MG63 (cell line): ENCODE measurements around the gene RAD18. TPM values are rescaled to one million over a fixed set of nuclear protein-coding genes. Genes with fewer than 3 reads are reported as not detected.
A peak's percentile ranks its signal among the peaks of the same experiment; 100 is the strongest.

Experiments
- DNase-seq: peaks from one replicate; pipeline ENCODE4 v3.0.0-alpha.2; 2020
- H3K27me3 ChIP-seq: fragments of 250-450 bp; sonication (Bioruptor Pico); 2 replicates; pipeline ENCODE4 v1.5.1; 2020; ENCODE audit warnings: mild to moderate bottlenecking, moderate library complexity
- H3K36me3 ChIP-seq: fragments of 250-450 bp; sonication (Bioruptor Pico); 2 replicates; pipeline ENCODE4 v1.5.1; 2020; ENCODE audit warnings: mild to moderate bottlenecking, moderate library complexity
- H3K4me3 ChIP-seq: fragments of 250-450 bp; sonication (Bioruptor Pico); 2 replicates; pipeline ENCODE4 v1.5.1; 2020; ENCODE audit warnings: mild to moderate bottlenecking, moderate library complexity
- H3K9me3 ChIP-seq: fragments of 250-450 bp; sonication (Bioruptor Pico); 2 replicates; pipeline ENCODE4 v1.5.1; 2020; ENCODE audit warnings: mild to moderate bottlenecking, moderate library complexity
- total RNA-seq: library from RNA; depleted of rRNA; stranded (reverse); fragments of >200 nt; shearing (Covaris generic); gene quantifications from 2 replicates; pipeline ENCODE4 v1.2.3, GENCODE V29; 2014; ENCODE audit warnings: low replicate concordance

RAD18 gene
- total RNA-seq, 1 experiment from 2014 or later: 11.0 TPM

DNA sequence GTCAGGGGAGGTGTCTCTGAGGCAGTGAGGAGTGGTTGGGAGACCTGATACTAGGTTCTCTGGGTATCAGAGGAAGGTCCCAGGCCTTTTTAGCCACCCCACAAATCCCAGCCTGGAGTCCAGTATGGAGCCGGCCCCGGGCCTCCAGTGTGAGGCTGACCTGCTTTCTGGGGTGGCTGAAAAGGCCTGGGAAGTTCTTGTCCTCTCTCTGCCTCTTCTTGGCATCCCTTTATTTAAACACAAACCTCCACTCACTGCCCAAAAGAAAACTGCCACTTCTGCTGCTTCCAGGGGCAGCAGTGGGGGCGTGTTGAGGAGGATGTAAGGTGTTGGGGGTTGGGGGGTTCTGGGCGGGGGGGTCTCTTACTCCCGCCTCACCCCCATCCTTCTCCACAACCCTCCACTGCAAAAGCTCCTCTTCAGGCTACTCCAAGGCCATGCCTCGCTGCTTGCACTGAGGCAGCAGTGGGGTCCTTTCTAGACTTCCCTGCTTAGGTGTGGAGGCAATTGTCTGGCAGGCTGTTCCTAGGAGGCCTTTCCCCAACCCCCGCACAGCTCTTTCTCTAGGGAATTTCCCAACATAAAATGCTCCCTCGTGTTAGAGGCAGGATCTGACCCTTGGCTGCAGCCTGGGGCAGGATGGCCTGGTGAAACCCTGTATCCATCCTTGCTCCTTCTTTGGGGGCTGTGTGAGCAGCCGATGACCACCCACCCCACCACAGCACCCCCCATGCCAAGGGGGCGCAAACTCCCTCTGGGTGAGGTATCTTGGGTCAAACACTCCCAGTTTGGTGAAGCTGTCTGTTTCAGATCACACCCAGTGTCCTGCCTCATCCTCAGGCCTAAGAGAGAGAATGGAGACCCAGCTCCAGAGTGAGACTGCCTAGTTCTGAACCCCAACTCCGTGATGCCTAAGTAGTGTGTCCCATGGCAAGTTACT lies 12.1 kb upstream of the RAD18 start:
- DNase-seq: no peak

DNA sequence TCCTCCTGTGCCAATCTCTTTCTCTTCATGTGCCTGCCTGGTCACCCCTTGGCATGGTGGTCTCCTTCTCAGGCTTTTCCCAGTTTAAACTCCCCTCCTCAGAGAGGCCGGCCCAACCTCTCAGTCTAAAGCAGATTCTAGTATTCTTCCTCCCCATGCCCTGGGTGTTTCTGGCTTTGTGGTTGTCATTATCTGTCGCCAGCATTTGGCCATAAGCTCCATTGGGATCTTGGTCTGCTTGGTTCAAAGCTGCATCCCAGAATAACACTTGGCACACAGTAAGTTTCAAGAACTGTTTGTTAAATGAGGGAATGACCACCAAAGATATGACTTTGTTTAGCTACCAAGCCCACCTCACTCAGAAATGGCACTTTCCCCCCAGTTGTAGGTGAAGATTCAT lies 11.2 kb upstream of the RAD18 start:
- no peak for DNase-seq
- H3K4me3 ChIP-seq: no peak overlapping the region
- no peaks in the 10 kb centered on the region for H3K9me3 ChIP-seq
- H3K27me3 ChIP-seq: no peaks in the 10 kb centered on the region
- H3K36me3 ChIP-seq: no peaks in the 10 kb centered on the region

More for the DNA sequence above, 12.1 kb upstream of the RAD18 start:
- Histone ChIP-seq H3K36me3 (no peaks in the 10 kb centered on the region), H3K4me3 (no peak overlapping the region), H3K9me3 (no peaks in the 10 kb centered on the region), H3K27me3 (no peaks in the 10 kb centered on the region)

DNA sequence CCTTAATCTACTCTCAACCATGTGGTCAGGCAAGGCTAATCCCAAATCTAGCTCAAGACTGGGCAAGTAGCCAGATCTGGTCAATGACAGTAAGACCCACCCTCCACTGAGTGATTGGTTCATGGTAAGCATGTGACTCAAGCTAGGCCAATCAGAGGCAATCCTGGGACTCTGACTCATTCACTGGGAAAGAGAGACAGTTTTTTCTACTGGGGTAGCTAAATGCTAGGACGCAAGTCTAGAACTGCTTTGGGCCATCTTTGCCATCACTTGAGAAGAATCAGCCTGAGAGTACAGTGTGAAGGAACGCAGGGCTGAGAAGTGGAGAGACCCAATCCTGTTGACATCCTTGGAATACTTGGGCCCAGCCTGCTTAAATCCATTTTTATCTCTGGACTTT lies 9.4 kb upstream of the RAD18 start:
- DNase-seq: peak; percentile 10
- no peak overlapping the region for H3K4me3 ChIP-seq
- H3K27me3 ChIP-seq: no peaks in the 10 kb centered on the region
- no peaks in the 10 kb centered on the region for H3K9me3 ChIP-seq
- H3K36me3 ChIP-seq: no peaks in the 10 kb centered on the region

DNA sequence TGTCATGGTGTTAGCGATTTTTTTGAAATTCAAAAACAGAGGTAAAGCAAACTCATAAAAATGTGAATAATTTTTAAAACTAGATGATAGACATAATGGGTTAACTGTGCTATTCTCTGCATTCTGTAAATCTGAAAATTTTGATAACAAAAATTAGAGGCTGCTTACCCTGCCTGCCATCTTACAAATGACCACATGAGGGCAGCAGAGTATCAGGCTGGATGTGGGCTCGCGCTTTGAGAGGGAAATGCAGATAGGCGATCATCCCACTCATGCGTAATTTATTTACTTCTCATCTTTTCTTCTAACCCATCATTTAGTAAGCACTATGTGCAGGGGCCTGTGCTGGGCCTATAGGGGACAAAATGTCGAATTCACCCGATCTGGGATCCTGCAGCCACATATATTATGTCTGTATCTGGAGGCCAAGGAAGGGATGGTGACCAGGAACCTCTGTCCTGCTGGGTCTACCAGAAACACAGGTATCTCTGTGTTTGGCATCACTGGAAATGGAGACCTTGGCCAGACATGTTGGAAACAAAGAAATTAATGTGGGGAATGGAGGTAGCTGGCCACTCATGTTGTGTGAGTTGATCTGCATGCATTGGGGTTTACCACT lies 7.8 kb upstream of the RAD18 start:
- no peak overlapping the region for H3K4me3 ChIP-seq
- H3K9me3 ChIP-seq: no peaks in the 10 kb centered on the region
- no peaks in the 10 kb centered on the region for H3K27me3 ChIP-seq
- DNase-seq: no peak
- H3K36me3 ChIP-seq: no peaks in the 10 kb centered on the region

DNA sequence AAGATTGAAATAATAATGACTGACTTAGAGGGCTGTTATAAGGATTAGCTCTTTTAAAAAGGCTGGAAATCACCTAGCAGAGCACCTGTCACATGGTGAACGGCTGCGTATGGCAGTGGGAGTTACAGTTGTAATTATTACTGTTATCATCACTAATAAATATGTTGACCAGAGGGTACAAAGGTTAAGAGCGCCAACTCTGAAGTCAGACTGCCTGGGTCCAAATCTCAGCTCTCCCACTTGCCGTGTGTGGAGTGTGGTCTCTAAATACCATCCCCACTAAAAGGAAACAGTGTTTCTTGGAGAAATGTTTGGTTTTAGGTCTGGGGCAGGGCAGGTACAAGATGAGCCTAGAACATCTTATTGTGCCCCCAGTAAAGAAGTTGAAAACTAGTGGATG lies 6.0 kb upstream of the RAD18 start:
- Histone ChIP-seq H3K9me3 (no peaks in the 10 kb centered on the region), H3K36me3 (no peaks in the 10 kb centered on the region), H3K27me3 (no peaks in the 10 kb centered on the region), H3K4me3 (no peak overlapping the region)
- DNase-seq: no peak

DNA sequence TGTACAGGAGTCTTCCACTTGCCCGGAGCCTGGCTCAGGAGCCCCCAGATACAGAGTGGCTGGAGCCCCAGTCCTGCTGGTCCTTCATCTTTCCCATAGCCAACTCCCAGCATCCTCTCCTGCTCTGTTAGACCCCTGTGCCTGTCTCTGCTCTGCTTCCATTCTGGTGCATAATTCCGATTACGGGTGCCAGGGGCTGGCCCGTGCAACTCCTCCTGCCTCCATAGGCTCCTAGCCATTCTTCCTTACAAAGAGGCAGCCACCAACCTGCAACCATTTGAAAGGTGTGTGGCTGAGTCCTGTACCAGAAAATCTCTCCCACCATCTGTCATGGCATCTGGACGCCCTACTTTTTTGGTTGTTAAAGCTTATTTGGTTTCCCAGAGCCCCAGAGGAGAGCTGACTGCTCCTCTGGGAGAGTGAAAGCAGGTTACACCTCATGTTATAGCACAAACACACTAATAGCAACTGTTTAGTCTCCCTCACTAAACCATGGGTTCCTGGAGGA lies 5.2 kb upstream of the RAD18 start:
- Histone ChIP-seq H3K4me3 (no peak overlapping the region), H3K36me3 (no peaks in the 10 kb centered on the region), H3K9me3 (no peaks in the 10 kb centered on the region), H3K27me3 (no peaks in the 10 kb centered on the region)
- no peak for DNase-seq

DNA sequence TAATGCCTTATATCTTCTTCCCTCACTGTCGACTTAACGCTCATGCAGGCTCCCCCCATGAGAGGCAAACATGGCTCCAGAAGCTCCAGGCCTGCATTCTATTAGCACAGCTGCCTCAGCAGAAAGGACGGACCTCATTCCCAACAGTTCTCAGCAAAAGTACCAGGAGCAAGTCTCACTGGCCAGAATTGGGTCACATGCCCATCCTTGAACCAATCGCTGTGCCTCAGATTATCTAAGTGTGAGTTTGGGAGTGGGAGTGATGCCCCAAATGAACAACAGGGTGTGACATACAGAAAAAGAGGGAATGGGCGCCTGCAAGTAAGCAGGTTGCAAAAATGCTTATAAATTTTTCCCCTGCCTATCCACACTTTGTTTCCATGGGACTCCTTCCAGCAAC lies 4.3 kb upstream of the RAD18 start:
- H3K27me3 ChIP-seq: no peaks in the 10 kb centered on the region
- no peak overlapping the region for H3K4me3 ChIP-seq
- no peaks in the 10 kb centered on the region; the same call in 1 of the 2 replicates for H3K36me3 ChIP-seq
- no peak for DNase-seq
- no peaks in the 10 kb centered on the region for H3K9me3 ChIP-seq

DNA sequence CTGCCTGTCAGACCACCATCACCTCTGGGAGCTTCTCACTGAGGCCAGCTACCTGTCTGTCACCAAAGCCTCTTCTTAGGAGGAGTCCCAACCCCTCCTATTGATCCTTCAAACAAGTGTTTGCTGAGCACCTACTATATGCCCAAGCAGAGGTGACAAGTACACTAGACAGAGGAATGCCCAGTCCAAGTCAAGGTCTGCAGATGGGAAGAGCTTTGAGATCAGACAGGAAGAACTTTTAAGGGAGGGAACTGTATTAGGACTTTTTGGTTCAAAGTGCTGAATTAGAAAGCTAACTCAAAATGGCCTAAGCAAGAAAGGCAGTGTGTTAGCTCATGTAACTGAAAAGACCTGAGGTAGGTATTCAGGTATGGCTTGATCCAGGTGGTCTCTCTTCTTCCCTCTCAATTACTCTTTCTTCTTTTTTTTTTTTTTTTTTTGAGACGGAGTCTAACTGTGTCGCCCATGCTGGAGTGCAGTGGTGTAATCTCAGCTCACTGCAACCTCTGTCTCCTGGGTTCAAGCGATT lies 3.6 kb upstream of the RAD18 start:
- Histone ChIP-seq H3K9me3 (no peaks in the 10 kb centered on the region), H3K36me3 (no peaks in the 10 kb centered on the region; the same call in 1 of the 2 replicates), H3K4me3 (no peak overlapping the region), H3K27me3 (no peaks in the 10 kb centered on the region)
- DNase-seq: no peak

DNA sequence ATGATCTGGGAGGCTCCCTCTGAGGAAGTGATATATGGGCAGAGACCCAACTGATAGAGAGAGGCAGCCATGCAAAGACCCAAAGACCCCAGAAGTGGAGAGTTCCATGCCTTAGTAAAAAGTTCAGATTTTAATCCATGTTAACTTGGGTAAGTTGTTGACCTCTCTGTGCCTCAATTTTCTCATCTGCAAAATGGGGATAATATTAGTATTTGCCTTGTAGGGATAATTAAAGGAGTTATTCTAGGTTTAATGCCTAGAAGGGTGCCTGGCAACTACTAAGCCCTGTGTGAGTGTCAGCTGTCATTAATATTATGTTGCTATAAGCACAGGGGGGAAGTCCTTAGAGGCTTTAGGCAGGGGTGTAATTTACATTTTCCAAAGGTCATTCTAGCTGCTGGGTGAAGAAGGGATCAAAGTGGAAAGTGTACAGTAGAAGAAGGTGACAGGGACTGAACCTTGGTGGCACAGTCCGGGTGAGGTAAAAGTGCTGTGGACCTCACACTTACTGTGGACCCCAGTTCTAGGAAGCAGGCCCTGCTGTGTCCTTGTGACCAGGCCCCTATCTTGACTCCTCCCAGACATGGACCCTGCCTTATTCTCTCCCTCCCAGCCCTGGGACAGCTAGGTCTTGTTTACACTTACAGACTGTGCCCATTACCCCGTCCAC lies 3.0 kb upstream of the RAD18 start:
- H3K4me3 ChIP-seq: no peak overlapping the region
- H3K36me3 ChIP-seq: no peaks in the 10 kb centered on the region; the same call in none of the 2 replicates
- no peaks in the 10 kb centered on the region for H3K27me3 ChIP-seq

DNA sequence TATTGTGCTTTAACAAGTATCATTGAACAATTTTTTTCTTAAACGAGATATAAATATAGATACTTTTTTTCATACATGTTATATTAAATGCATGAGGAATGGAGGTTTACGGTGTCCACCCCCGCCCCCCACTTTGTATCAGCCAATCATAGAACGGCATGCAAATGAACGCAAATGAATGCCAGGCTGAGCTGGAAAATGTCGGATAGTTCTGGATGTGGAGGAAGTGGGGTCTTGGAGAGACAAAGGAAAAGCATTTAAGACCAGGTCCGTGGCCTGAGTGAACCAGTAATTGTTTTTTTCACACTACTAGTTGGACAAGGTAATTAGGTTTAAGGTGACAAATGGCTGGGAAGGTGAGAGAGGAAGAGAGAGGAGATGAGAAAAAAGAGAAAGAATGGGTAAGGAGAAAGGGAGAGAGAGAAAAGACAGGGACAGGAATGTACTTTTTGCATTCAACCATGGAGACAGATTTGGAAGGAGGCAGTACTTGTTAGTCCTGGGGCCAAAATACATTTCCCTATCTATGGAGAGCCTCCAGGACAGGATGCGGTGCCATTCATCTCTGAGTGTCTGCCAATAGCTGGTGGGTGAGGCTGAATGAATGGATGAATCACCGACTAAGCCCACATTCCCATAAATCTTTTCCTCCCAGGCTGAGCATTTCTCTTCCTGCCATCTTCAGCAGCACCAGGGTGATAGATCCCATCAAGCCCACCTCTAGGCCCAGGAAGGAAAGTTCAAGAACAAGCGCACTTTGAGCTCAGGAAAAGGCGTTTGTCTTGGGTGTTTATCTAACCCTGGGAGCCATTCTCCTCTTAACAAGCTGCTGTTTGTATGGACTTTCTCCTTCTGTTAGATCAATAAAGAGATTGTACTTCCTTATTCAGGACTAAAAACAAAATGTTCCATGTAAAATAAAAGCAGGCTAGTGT lies 1.4 kb upstream of the RAD18 start:
- Histone ChIP-seq H3K9me3 (no peaks in the 10 kb centered on the region), H3K4me3 (no peak overlapping the region), H3K27me3 (no peaks in the 10 kb centered on the region), H3K36me3 (peaks cover 4% of the 10 kb centered on the region)
- peak; percentile 79 for DNase-seq

More for the DNA sequence above, 3.0 kb upstream of the RAD18 start:
- no peaks in the 10 kb centered on the region for H3K9me3 ChIP-seq
- DNase-seq: no peak

DNA sequence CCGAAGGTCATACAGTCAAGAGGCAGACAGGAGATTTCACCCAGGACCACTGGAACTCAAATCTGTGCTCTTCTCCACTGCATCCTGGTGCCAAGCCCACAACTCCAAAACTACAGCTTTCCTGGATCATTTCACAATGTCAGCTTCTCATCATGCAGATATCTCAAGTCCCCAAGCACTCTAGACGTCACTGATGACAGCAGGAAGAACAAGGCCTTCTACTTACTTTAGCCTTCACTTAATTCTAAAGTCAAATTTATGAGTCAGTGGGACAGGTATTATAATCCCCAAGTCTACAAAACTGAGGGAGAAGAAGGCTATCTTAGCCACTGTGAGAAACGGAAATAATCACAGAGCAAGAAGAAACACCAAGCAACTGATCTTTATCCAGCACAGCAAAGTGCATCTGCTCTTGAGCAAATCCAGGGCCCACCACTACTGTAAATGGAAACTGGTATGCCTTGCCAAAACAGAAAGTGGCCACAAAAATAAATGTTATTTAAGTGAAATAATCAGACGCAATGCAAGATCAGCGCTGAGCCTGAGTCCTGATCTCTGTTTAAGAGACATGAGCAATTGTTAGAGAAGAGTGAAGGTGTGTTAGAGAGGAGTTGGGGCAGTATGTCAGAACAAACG lies 928 bp downstream of the RAD18 start:
- H3K27me3 ChIP-seq: no peaks in the 10 kb centered on the region
- H3K36me3 ChIP-seq: peaks cover 17% of the 10 kb centered on the region
- H3K4me3 ChIP-seq: peak overlapping the region; percentile 86
- DNase-seq: no peak
- H3K9me3 ChIP-seq: no peaks in the 10 kb centered on the region

DNA sequence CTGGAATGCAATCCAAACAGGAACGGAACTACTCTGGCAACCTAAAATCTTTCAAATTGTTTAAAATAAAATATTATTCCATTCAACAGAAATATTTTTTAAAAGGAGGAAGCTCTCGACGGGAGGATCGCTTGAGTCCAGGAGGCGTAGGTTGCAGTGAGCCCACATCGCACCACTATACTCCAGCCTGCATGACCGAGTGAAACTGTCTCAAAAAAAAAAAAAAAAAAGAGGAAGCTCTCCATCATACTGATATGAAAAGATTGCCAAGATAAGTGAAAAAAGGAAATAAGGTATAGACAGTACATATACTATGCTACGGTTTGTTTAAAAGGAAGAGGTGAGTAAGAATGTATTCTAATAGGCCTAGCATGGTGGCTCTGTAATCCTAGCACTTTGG lies 3.6 kb downstream of the RAD18 start:
- Histone ChIP-seq H3K9me3 (no peaks in the 10 kb centered on the region), H3K4me3 (no peak overlapping the region), H3K27me3 (no peaks in the 10 kb centered on the region), H3K36me3 (peaks cover 25% of the 10 kb centered on the region)
- DNase-seq: no peak

DNA sequence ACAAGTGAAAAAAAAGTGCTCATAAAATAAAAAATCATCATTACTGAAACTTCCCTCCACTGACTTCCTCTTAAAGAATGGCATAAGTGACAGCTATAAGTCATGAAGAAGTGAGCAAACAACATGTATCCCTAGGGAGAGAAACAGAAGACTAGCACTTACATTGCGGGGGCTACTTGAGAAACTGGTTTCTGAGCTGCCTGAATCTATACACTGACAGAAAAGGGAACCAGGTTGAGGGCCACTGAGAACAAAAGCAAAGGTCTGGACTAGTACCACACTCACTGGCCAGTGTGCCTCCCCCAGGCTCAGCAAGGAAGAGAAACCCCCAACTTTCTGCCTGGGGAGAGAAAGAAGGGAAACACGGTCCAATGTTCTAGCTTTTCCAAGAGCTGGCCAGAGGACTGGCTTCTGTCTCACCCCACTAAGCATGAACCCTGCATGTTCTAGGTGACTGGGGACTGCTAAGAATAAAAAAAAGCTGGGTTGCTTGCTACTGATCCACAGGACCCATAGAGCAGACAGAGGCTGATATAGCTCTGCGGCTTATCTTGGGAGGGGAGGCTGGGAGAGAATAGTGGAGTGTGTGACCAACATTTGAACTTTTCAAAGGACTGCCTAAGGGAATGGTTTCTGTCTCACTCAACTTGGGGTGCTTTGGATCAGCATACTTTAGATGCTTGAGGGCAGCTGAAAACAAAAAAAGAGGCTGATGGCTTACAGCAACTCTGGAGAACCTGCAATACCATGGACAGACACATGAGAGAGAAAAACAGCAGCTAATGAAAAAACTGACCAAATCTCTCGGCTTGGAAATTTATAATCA lies 8.1 kb downstream of the RAD18 start:
- no peak overlapping the region for H3K4me3 ChIP-seq
- peaks cover 21% of the 10 kb centered on the region for H3K36me3 ChIP-seq
- no peaks in the 10 kb centered on the region for H3K27me3 ChIP-seq
- H3K9me3 ChIP-seq: no peaks in the 10 kb centered on the region
- DNase-seq: no peak

DNA sequence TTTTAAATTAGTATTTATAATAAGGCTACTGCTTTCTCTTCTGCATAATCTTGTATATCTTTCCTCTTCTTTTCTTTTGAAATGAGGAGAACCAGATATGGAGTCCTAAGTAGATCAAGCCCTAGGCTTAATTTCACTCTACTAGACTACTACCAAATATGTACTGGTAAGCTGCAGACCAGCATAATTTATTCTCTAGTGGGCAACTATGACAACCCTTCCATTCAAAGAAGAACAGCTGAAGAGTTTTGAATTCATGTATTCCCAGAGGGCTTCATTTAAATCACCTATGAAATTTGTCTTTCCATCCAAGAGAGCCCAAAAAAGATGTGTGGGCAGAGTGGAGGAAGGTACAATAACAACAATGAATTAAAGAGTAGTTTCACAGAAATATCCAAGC lies 10.0 kb downstream of the RAD18 start:
- DNase-seq: no peak
- Histone ChIP-seq H3K9me3 (no peaks in the 10 kb centered on the region), H3K36me3 (peaks cover 16% of the 10 kb centered on the region), H3K4me3 (no peak overlapping the region), H3K27me3 (no peaks in the 10 kb centered on the region)

DNA sequence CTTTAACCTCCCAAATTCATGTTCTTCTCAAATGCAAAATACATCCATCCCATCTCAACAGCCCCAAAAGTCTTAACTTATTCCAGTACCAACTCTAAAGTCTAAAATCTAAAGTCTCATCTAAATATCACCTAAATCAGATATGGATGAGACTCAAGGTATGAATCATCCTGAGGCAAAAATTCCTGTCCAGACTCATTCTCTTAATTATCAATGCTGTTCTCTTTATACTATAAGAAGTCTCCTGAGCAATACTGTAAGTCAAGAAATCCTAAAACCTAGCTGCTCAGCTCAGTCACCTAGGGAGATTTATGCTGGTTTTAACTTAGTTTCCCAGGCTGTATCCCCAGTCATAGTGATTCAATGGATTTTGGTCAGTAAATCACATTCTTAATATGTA lies 11.1 kb downstream of the RAD18 start:
- H3K36me3 ChIP-seq: peaks cover 11% of the 10 kb centered on the region
- H3K4me3 ChIP-seq: no peak overlapping the region
- H3K9me3 ChIP-seq: no peaks in the 10 kb centered on the region
- no peaks in the 10 kb centered on the region for H3K27me3 ChIP-seq
- no peak for DNase-seq
